Stimulated activated CD4-positive, alpha-beta T cell treated with anti-CD3 and anti-CD28 coated beads, Interleukin-12 subunit alpha, Interleukin-12 subunit beta, amount 100 ng/mL, for 48 hours (primary cell): ENCODE measurements around the gene RNPEPL1.
A peak's percentile ranks its signal among the peaks of the same experiment; 100 is the strongest.

Experiments used
- DNase-seq, 3 donors: peaks; one replicate each; pipeline ENCODE4 v3.0.0-alpha.2; 2020; ENCODE audit warnings: low read depth in 2 of 3, low spot score in 1 of 3

Gene RNPEPL1

DNA sequence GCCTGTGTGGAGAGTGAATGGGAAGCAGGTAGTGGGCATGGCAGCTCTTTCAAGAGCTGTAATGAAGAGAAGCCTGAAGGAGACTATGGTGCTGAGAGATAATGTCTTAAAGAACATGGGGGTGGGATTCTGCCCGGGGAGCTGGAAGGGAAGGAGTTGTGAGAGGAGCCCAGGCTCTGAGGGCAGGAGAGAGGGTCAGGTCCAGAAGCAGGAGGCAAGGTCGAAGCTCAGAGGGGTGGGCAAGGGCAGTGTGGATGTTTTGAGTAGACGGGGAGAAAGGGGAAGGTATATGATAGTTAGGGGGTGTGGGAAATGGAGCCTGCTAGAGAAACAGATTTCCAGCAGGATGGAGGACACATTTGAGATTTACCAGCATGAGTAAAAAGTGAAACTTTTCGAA lies 20.4 kb downstream of the RNPEPL1 start:
- DNase-seq, result no peak

GRCh38 chr2:240589375-240589774 lies 21.1 kb downstream of the RNPEPL1 start:
- DNase-seq, result no peak

DNA sequence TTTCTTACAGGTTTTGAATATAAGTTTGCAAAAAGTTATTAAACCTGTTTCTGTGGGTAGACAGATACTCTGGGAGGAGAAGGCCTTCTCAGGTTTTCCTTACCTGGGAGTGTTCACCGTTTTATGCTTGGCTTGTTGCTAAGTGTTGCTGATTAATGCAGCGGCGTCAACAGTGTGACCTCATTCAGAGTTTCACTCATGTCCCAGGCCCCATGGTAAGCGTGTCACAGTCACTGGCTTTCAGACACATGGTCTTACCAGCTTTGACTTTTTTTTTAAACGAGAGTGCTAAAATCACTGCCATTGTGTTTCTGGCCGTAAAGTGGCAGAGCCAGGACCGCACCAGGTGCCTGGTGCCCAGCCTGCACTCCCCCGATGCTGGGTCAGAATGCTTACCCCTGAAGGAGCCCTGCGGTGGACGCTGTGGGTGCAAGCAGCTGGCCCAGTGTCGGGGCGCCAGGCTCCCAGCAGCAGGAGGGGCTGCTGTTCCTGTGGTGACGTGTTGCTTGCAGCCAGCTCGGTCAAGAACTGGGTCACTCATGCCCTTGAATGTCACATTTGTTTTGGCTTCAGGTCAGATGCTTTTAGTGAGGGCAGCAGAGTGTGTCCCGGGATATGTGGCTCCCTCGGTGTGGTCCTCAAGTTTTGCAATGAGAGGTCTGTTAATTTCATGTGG lies 21.7 kb downstream of the RNPEPL1 start:
- DNase-seq, result no peak

GRCh38 chr2:240590681-240591111 lies 22.4 kb downstream of the RNPEPL1 start:
- DNase-seq, result no peak

DNA sequence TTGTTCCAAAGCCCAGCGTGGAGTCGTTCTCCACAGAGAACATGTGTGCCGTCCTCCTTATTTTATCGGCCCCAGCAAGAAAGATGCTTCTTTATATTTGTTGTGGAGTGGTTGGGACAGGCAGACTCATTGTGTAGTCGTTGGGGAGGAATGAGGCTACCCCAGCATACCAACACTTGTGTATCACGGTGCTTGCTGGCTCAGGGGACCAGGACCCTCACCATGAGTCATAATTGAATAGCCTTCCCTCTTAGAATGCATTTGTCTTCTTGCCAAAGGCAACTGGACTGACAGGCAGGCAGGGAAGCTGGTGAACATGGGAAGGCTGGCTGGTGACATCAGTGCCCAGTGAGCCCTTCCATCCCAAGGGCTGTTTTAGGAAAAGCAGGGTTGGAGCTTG lies 22.9 kb downstream of the RNPEPL1 start:
- DNase-seq, result no peak

DNA sequence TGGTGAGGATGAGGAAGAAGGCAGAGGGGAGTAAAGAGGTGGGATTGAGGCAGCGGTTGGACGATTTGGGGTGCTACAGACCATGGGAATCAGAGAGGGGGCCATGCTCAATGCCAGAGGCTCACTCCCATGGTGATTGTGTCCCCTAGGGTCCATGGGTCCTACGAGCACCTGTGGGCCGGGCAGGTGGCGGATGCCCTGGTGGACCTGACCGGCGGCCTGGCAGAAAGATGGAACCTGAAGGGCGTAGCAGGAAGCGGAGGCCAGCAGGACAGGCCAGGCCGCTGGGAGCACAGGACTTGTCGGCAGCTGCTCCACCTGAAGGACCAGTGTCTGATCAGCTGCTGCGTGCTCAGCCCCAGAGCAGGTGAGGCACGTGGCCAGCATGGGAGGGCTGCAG lies 23.5 kb downstream of the RNPEPL1 start:
- no peak for DNase-seq

DNA sequence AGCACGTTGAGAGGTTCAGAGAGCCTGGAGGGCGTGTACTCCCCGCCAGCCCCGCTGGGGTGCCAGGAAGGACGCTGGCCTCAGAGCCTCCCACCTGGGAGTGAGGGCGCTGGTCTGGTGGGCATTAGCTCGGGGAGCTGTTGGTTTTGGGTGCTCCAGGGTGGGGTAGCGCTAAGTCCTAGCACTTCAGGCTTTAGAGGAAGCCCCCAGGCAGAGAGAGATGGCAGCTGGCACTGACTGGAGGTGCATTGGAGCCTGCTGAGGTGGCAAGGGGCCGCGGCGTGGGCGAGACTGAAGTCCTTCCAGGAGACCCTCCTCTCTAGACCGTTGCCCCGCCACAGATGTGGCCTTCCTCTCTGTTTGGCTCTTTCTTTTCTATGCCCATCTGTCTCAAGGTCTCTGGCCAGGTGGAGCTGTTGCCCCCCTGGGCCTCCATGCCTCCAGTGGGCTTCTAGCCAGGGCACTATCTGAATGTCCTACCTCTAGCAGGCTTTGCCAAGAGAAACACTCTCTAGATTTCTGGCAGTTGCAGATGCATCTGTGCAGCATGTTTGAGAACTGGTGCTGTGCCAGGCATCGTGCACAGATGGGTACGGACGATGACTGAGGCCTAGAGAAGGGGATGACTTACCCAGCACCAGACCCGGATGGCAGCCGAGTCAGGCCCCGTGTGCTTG lies 24.9 kb downstream of the RNPEPL1 start:
- DNase-seq, result no peak

DNA sequence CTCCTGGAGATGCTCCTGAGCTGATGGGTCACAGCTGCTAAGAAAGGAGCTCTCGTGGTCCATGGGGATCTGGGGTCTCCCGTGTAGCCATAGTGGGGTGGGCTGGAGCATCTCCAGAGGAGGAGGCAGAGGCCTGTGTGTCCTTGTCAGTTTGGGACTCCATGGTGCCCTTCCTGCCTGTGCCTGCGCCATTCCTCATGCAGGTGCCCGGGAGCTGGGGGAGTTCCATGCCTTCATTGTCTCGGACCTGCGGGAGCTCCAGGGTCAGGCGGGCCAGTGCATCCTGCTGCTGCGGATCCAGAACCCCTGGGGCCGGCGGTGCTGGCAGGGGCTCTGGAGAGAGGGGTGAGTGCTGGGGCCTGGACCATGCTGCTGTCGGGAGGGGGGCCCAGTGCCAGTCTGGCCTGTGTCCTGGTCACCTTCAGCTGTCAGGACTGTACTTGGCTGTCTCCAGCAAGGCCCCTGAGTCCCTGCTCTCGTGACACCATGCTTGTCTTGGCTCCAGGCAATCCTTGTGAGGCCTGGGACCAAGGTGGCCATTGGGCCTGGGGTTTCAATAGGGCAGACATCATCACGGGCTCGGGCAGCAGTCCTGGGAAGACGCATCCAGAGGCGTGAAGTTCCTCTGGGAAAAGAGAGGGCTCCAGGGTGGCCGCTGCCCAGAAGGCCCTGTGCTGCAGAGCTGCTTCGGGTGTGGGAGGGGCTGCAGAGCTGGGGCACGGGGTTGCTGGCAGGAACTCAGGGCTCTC lies 25.6 kb downstream of the RNPEPL1 start:
- DNase-seq, result no peak

GRCh38 chr2:240594511-240595380 lies 26.5 kb downstream of the RNPEPL1 start:
- no peak for DNase-seq

- peak in 1 of 3 donors; percentile 39 for DNase-seq
Measured at GRCh38 chr2:240595381-240596079, 27.2 kb downstream of the RNPEPL1 start.

DNA sequence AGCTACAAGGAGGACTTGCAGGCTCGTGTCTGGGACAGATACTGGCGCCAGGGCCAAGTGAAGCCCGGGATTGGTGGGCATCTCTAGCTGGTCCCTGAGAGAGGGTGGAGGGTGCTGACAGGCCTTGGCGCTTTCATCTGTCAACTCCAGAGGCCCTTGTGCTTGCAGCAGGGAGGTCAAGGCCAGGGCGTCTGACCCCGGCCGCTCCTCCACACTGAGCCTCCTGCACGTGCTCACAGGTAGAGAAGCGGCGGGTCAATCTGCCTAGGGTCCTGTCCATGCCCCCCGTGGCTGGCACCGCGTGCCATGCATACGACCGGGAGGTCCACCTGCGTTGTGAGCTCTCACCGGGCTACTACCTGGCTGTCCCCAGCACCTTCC lies 27.8 kb downstream of the RNPEPL1 start:
- no peak for DNase-seq

- DNase-seq, result no peak
Measured at GRCh38 chr2:240596491-240596931, 28.2 kb downstream of the RNPEPL1 start.

GRCh38 chr2:240597054-240597418 lies 28.8 kb downstream of the RNPEPL1 start:
- no peak for DNase-seq

DNA sequence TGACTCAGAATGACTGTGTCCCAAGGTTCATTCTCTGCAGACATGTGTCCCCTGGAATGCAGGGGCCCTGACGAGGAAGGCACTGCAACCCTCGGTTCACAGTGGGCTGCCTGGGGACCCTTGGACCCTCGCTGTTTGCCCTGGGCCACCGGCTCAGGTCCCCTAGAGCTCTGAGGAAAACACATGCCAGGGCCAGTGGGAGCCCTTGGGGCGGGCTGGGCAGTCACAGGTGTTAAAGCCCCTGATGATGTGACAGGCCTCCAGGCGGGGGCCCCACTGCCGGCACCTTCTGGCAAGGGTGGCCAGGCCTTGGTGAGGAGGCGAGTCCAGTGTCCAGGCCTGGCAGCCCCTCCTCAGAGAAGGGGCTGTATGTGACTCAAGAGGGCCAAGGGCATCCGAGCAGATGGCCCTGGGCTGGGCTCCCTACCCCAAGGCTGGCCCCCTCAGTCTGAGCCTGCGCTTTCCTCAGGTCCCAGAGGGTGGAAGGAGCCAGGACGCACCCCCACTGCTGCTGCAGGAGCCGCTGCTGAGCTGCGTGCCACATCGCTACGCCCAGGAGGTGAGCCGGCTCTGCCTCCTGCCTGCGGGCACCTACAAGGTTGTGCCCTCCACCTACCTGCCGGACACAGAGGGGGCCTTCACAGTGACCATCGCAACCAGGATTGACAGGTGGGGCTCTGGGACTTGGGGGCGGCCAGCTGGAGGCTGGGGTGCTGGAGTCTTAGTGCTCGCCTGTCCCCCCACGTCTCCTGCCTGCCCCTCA lies 29.3 kb downstream of the RNPEPL1 start:
- no peak for DNase-seq

- DNase-seq, result no peak
Measured at GRCh38 chr2:240598311-240598911, 30.1 kb downstream of the RNPEPL1 start.

DNA sequence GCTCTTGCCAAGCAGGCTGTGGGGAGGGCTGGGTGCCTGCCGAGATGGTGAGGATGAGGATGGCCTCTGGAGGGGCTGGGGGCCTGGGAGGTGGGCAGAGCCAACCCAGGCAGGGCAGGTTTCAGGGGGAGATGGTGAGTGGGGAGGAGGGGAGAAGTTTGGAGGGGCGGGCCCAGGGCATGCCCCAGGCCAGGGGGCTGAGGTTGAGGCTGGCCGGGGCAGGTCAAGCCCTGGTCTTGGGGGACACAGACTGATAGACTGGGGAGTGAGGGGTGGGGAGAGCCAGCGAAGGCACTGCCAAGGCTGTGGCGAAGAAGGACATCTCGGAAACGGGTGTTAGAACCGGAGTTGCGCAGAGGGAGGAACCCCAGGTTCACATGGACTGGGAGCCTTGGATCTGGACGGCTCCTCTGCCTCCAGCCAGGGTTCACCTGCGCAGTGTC lies 30.9 kb downstream of the RNPEPL1 start:
- DNase-seq, result no peak

GRCh38 chr2:240600451-240600961 lies 32.2 kb downstream of the RNPEPL1 start:
- no peak for DNase-seq

- no peak for DNase-seq
Measured at GRCh38 chr2:240601061-240601830, 33.0 kb downstream of the RNPEPL1 start.

GRCh38 chr2:240601831-240602160 lies 33.5 kb downstream of the RNPEPL1 start:
- DNase-seq, result no peak
